ENCODE data around the gene GNL2.
A peak's percentile ranks its signal among the peaks of the same experiment; 100 is the strongest.
"Not testable (repeated sequence)": the region's sequence is repeated elsewhere in the genome, so short reads cannot be mapped to it uniquely, and the experiment has no call there.

GNL2 gene

DNA sequence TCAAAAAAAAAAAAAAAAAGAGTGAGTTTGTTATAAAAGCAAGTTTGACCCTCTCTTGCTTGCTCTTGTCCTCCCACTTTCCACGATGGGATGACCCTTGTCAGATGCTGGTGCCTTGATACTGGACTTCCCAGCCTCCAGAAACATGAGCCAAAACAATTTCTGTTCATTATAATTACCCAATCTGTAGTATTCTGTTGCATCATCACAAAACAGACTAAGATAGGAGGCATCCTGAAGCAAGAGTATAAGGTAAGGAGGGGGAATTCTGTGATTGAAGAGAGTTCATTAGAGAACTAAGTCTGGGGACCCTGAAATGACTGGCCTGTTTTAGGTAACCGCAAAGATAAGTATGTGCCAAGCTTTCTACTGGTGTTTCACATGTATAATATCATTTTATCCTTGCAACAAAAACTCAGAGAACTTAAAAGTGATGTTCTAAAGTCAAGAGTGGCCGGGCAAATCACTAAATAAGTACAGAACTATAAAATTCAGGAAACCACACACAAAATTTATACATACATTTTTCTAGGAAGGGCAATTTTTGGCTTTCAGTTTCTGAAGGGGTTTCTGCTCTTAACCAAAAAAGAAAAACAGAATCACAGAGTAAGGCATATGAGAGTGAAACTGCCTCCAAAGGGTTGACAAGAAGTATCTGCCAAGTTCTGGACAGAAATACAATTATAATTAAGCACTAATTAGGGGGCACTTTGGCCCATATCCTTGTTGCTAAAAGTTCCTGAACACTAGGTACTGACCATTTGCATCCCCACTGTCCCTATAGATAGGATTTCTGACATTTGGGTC, 25.0 kb downstream of the GNL2 start:
- no peak for TF ChIP-seq CTCF (IDR thresholded peaks at IDR 0.05; ENCODE audit: control insufficient read depth, insufficient read depth, low read depth, low read length, missing control alignments)
- no peak for DNase-seq (ENCODE audit: low read depth)

DNA sequence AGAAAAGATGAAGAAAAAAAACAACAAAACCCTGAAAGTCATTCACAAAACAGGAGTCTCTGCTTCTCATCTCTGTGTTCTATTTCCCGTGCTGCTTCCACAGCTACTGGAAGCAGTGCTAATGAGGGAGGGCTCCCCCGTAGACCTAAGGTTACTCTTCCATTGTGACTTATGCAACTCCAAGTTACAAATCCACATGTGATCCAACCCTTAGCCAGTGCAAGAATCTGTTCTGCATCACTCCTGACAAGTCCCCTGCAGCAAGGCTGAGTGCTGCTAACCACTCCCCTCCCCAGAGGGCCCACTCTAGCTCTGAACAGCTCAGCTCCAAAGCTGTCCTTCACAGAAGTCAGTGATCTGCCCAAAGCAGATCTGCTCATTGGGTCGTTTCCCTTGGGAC, 28.7 kb downstream of the GNL2 start:
- no peak overlapping the region for H3K4me3 ChIP-seq (ENCODE audit: control insufficient read depth, low read depth, low read length)
- DNase-seq (ENCODE audit: low read depth), result no peak
- no peak for TF ChIP-seq CTCF (IDR thresholded peaks at IDR 0.05; ENCODE audit: control insufficient read depth, insufficient read depth, low read depth, low read length, missing control alignments)

More for the DNA sequence above, 25.0 kb downstream of the GNL2 start:
- H3K4me3 ChIP-seq (ENCODE audit: control insufficient read depth, low read depth, low read length), result no peak overlapping the region

DNA sequence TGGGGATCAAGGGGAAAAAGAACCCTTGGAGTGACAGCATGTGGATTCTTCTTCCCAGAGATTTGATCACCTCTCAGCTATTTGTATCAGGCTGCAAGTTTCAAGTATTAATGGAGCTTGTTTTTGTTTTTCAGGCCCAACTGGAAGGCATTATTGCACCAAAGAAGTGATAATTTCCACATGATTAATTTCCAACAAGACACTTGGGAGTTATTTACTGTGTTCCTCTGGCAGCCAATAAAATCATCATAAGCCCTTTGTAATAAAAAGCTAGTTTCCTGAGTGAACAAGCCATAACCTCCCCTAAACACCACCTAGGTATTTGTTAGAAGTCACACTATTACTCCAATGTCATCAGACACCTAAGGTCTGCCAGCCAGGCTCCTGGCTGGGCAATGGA, 30.8 kb downstream of the GNL2 start:
- H3K4me3 ChIP-seq (ENCODE audit: control insufficient read depth, low read depth, low read length), result no peak overlapping the region
- DNase-seq (ENCODE audit: low read depth), result no peak
- no peak for TF ChIP-seq CTCF (IDR thresholded peaks at IDR 0.05; ENCODE audit: control insufficient read depth, insufficient read depth, low read depth, low read length, missing control alignments)

GRCh38 chr1:37562984-37563383, 32.8 kb downstream of the GNL2 start:
- no peak for DNase-seq (ENCODE audit: low read depth)
- H3K4me3 ChIP-seq (ENCODE audit: control insufficient read depth, low read depth, low read length), result no peak overlapping the region
- TF ChIP-seq CTCF (IDR thresholded peaks at IDR 0.05; ENCODE audit: control insufficient read depth, insufficient read depth, low read depth, low read length, missing control alignments), result no peak

DNA sequence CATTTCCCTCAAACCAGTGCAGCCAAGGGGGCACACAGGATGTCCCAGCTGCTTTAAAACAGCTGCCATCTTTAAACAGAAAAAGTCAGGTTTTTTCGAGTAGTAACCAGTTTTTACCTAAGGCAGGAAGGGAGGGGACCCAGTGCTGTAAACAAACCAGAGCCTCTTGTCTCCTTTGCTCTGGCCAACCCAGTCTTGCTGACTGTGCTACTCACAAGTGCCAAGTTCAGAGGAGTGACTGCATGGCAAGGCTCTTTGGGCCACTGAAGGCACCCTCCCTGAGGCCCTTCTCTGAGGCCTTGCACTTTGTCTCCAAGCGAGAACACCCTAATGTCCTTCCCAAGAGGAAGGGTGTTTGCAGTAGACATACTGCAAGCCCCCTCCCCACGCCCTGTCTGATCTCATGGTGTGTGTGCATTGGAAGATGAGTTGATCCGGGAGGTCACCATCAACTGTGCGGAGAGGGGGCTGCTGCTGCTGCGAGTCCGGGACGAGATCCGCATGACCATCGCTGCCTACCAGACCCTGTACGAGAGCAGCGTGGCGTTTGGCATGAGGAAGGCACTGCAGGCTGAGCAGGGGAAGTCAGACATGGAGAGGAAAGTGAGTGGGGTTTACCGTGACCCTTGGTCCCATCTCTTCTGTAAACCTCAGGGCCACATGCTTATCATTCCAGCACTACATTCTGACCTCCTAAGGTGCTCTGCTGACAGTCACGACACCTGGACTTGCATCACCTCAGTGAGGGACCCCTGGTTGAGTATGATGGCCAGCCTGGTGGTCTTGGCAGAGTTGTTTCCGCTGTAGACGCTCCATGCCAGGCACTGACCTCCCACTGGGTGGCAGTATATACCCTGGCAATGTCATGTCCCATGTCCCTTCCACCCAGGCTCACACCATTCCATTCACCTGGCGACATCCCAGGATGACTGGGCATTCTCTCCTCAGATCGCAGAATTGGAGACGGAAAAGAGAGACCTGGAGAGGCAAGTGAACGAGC, 34.3 kb downstream of the GNL2 start:
- DNase-seq (ENCODE audit: low read depth), result no peak
- peak; percentile 72 for TF ChIP-seq CTCF (IDR thresholded peaks at IDR 0.05; ENCODE audit: control insufficient read depth, insufficient read depth, low read depth, low read length, missing control alignments)
- no peak overlapping the region for H3K4me3 ChIP-seq (ENCODE audit: control insufficient read depth, low read depth, low read length)

DNA sequence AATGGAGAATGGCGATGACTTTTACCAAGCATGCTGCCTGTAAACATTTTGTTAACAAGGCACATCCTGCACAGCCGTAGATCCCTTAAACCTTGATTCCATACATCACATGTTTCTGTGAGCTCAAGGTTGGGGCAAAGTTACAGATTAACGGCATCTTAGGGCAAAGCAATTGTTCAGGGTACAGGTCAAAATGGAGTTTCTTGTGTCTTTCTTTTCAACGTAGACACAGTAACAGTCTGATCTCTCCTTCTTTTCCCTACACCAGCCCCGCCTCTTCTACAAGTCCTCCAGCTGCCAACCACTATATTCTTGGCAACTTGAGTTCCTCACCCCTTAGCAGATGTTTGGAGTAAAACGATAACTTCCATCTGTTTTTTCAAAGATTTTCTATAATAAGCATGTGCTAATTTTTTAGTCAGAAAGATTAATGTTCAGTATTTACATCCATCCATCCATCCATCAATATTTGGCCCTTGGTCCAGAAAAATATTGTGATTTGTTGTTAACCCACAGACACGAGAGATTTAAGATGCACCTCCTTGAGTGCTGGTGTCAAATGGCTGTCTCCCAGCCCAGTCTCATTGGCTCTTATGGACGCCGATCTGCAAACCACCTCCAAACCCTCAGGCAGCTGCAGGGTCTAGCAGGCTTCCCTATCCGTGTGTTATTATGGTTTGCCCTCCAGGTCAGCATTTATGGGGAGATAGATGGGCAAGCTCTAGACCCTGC, 35.2 kb downstream of the GNL2 start:
- TF ChIP-seq CTCF (IDR thresholded peaks at IDR 0.05; ENCODE audit: control insufficient read depth, insufficient read depth, low read depth, low read length, missing control alignments), result no peak
- DNase-seq (ENCODE audit: low read depth), result no peak

GRCh38 chr1:37559957-37560379, 35.8 kb downstream of the GNL2 start:
- H3K4me3 ChIP-seq (ENCODE audit: control insufficient read depth, low read depth, low read length); DNase-seq (ENCODE audit: low read depth): not testable (repeated sequence)

More for the DNA sequence above, 35.2 kb downstream of the GNL2 start:
- H3K4me3 ChIP-seq (ENCODE audit: control insufficient read depth, low read depth, low read length), result no peak overlapping the region

All from AG09309 (cell line).